NCI-H1092 (cell line): ENCODE data around the gene HUWE1.
"Not testable (repeated sequence)": the region's sequence is repeated elsewhere in the genome, so short reads cannot be mapped to it uniquely, and the experiment has no call there.

Source experiments
- DNase-seq: peaks from one replicate; lab custom pipeline; 2025; lab: John Stamatoyannopoulos, UW

Gene HUWE1

DNA sequence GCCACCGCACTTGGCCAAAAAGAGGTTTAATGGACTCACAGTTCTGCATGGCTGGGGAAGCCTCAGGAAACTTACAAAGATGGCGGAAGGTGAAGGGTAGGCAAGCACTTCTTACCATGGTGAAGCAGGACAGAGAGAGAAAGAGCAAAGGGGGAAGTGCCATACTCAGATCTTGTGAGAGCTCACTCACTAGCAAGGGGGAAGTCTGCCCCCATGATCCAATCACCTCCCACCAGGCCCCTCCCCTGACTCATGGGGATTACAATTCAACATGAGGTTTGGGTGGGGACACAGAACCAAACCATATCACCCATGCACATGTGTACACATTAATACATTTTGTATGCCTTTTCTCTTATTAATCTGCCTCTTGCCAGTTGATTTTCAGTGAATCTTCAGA lies 175.2 kb downstream of the HUWE1 start:
- no peak for DNase-seq

DNA sequence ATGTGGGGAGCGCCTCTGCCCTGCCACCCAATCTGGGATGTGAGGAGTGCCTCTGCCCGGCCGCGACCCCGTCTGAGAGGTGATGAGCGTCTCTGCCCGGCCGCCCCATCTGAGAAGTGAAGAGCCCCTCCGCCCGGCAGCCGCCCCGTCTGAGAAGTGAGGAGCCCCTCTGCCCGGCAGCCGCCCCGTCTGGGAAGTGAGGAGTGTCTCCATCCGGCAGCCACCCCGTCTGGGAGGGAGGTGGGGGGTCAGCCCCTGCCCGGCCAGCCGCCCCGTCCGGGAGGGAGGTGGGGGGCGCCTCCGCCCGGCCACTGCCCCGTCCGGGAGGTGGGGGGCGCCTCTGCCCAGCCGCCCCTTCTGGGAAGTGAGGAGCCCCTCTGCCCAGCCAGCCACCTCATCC lies 182.5 kb downstream of the HUWE1 start:
- DNase-seq = not testable (repeated sequence)

DNA sequence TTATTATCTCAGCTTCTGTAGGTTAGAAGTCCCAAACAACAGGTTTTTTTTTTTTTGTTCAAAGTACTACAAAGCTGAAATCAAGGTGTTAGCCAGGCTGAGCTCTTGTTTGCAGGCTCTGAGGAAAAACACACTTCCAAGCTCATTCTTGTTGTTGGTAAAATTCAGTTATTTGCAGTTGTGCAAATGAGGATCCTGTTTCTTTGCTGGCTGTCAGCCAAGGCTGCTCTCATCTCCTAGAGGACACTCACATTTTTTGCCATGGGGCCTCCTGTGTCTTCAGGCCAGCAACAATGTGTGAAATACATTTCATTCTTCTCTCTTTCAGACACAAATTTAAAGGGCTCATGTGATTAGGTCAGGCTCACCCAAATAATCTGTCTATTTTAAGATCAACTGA lies 192.1 kb downstream of the HUWE1 start:
- DNase-seq = peak; percentile 47

- DNase-seq = no peak
Observed at GRCh38 chrX:53486285-53486684, 200.2 kb downstream of the HUWE1 start.

DNA sequence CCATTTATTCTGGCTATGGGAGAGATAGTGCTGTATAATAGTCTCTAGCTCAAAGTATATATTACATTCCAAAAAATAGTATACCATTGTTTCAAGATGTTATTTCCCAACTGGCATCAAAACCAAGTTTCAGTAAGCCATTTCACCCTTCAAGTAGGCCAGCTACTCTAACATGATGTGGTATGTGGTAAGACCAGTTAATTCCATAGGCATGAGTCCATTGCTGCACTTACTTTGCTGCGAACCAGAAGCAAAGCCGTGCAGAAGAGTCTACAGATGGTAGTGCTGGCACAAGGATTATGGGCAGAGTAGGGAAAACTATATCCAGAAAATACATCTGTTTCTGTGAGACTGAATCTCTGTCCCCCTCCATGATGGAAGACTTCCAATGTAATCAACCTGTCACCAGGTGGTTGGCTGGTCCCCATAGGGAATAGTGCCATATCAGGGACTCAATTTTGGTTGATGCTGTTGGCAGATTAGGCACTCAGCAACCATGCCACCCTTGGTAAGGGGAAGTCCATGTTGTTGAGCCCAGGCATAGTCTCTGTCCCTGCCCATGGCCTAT lies 202.6 kb downstream of the HUWE1 start:
- no peak for DNase-seq

DNA sequence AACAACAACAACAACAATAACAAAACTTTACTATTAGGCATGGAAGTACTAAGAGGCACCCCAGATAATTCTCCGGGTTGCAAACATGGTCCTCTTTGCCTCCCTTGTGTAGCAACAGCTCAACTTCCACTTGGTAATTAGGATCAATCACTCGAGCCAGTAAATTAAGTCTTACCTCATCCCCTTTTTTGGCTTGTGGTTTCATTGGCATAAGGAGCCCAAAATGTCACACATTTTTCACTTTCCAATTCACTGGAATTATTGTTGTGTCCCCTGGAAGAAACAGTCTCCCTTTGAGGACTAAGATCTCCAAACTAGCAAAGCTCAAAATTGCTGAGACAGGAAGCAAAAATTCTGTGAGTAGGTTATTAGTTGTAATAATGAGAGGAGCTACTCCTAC lies 203.1 kb downstream of the HUWE1 start:
- no peak for DNase-seq
